Keratinocyte (primary cell): Measurements from ENCODE around the gene ADPRS.

ENCODE experiments used
- CTCF ChIP-seq, 3 experiments: IDR thresholded peaks in 1 of 3; conservative IDR thresholded peaks in 1 of 3; optimal IDR thresholded peaks in 1 of 3; 2 replicates in 2 of 3; 3 replicates in 1 of 3; pipeline versions ENCODE3 to v1.5.1; 2011; ENCODE audit warnings: low read length in 3 of 3, mild to moderate bottlenecking in 3 of 3, moderate library complexity in 2 of 3, control low read depth in 1 of 3, inconsistent platforms in 1 of 3; ENCODE audit not compliant: insufficient read depth in 2 of 3; ENCODE audit errors: extremely low read depth in 1 of 3
- EZH2 ChIP-seq: IDR thresholded peaks from one replicate; pipeline ENCODE4 v1.6.1; 2012; ENCODE audit warnings: inconsistent platforms, mild to moderate bottlenecking, low read length, moderate library complexity

GRCh38 chr1:36087233-36088123 is 1.2 kb upstream of the ADPRS start:
- TF ChIP-seq CTCF (optimal IDR thresholded peaks at IDR 0.05 in 1 of 3, IDR thresholded peaks at IDR 0.05 in 1 of 3, conservative IDR thresholded peaks at IDR 0.05 in 1 of 3; ENCODE audit: extremely low read depth in 1 of 3, insufficient read depth in 2 of 3, low read length in 3 of 3) (no peak), EZH2 (no peak)
